Esophagus muscularis mucosa (tissue), 3 donors: ENCODE results near the gene CIZ1.

Experiments used
- POLR2A ChIP-seq: fragments of 450-650 bp; IDR thresholded peaks from one replicate; pipeline ENCODE4 v1.6.1; 2017; ENCODE audit warnings: antibody characterized with exemption, moderate library complexity, mild to moderate bottlenecking, low read depth
- TF ChIP-seq, protein P1 (sequence below), 3 experiments: fragments of 200-600 bp in 2 of 3; fragments of 450-650 bp in 1 of 3; sonication (generic) in 2 of 3; IDR thresholded peaks; one replicate each; pipeline ENCODE4 v1.5.1; 2017 to 2019; ENCODE audit warnings: antibody characterized with exemption in 3 of 3, mild to moderate bottlenecking in 2 of 3, moderate library complexity in 1 of 3

DNA sequence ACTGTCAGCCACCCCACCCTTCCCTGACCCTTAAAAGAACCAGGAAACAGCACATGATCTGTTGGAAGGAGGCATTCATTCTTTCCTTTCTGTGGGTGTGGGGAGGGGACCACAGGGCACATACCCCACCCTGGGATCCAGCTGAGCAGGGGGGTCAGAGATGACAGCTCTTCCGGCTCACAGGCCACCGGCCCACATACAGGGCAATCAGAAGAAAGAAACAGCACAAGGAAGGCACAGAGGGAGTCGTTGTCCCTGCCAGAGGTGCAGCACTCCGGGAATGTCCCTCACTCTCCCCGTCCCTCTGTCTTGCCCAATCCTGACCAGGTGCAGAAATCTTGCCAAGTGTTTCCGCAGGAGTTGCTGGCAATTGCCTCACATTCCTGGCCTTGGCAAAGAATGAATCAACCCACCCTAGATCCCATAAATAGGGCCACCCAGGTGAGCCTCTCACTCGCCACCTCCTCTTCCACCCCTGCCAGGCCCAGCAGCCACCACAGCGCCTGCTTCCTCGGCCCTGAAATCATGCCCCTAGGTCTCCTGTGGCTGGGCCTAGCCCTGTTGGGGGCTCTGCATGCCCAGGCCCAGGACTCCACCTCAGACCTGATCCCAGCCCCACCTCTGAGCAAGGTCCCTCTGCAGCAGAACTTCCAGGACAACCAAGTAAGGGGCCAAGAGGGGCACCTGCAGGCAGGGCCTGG lies 42.2 kb downstream of the CIZ1 start, which contains the start of gene LCN2:
- TF ChIP-seq, protein P1, sequence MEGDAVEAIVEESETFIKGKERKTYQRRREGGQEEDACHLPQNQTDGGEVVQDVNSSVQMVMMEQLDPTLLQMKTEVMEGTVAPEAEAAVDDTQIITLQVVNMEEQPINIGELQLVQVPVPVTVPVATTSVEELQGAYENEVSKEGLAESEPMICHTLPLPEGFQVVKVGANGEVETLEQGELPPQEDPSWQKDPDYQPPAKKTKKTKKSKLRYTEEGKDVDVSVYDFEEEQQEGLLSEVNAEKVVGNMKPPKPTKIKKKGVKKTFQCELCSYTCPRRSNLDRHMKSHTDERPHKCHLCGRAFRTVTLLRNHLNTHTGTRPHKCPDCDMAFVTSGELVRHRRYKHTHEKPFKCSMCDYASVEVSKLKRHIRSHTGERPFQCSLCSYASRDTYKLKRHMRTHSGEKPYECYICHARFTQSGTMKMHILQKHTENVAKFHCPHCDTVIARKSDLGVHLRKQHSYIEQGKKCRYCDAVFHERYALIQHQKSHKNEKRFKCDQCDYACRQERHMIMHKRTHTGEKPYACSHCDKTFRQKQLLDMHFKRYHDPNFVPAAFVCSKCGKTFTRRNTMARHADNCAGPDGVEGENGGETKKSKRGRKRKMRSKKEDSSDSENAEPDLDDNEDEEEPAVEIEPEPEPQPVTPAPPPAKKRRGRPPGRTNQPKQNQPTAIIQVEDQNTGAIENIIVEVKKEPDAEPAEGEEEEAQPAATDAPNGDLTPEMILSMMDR (IDR thresholded peaks at IDR 0.05): no peak
- no peak for TF ChIP-seq POLR2A
